Ovary (tissue), 9 donors: ENCODE results near the gene OR4E2. TPM values are rescaled to one million over a fixed set of nuclear protein-coding genes. Genes with fewer than 3 reads are reported as not detected.

Source experiments
- DNase-seq, 5 donors: peaks; one replicate each; pipeline ENCODE4 v3.0.0-alpha.2; 2019 to 2020
- H3K27ac ChIP-seq, 2 donors: fragments of 200-600 bp; one replicate each; pipeline versions ENCODE4 v1.5.1 to v1.8.0; 2019 to 2022
- H3K27me3 ChIP-seq: fragments of 200-600 bp; one replicate; pipeline ENCODE4 v1.8.0; 2022
- H3K36me3 ChIP-seq: fragments of 200-600 bp; sonication (generic); one replicate; pipeline ENCODE4 v1.5.1; 2019
- H3K4me1 ChIP-seq: one replicate; pipeline ENCODE4 v1.8.1; 2013; ENCODE audit warnings: mild to moderate bottlenecking, moderate library complexity; ENCODE audit not compliant: insufficient read depth
- H3K4me3 ChIP-seq: fragments of 200-600 bp; sonication (generic); one replicate; pipeline ENCODE4 v1.5.1; 2017
- H3K9me3 ChIP-seq, 2 donors: fragments of 200-600 bp in 1 of 2; sonication (generic) in 1 of 2; one replicate each; pipeline versions ENCODE4 v1.5.1 to v1.8.1; 2013 to 2019; ENCODE audit warnings: mild to moderate bottlenecking in 1 of 2, moderate library complexity in 1 of 2
- CTCF ChIP-seq, 3 donors: fragments of 450-650 bp in 2 of 3; fragments of 200-600 bp in 1 of 3; IDR thresholded peaks; one replicate each; pipeline versions ENCODE4 v1.5.1 to v1.8.0; 2016 to 2022; ENCODE audit warnings: antibody characterized with exemption in 3 of 3, mild to moderate bottlenecking in 1 of 3
- EP300 ChIP-seq: sonication (generic); formaldehyde crosslinking; IDR thresholded peaks from one replicate; pipeline ENCODE4 v1.6.1; 2017; ENCODE audit warnings: antibody characterized with exemption
- POLR2A ChIP-seq: fragments of 450-650 bp; IDR thresholded peaks from one replicate; pipeline ENCODE4 v1.6.1; 2017; ENCODE audit warnings: antibody characterized with exemption, mild to moderate bottlenecking, moderate library complexity
- WGBS, 3 donors: extraction: QIAGEN DNeasy Blood & Tissue Kit in 1 of 3; methylation state at CpG; one replicate each; pipeline versions ENCODE4 v1.1.5 to v1.1.7; 2013 to 2017; 5-methylcytosine and 5-hydroxymethylcytosine counted together
- intact Hi-C, 4 donors: fragments of 100-400 bp; cut with DNase I; formaldehyde crosslinking; loops; one replicate each; pipeline versions ENCODE4 v1.11.0 to v1.15.1; 2022 to 2023
- polyA plus RNA-seq, 2 donors: library from polyadenylated mRNA; stranded (reverse); fragments of 200-250 nt in 1 of 2; fragments of 350-450 nt in 1 of 2; fragmentation: Illumina TruSeq in 1 of 2; extraction: RNeasy Lipid Tissue Mini Kit (QIAGEN cat#74804) in 1 of 2; gene quantifications; one replicate each; pipeline ENCODE4 v1.2.3, GENCODE V29; 2013 to 2014
- total RNA-seq, 7 donors: library from RNA; depleted of rRNA in 2 of 7; stranded (reverse); fragments of >200 nt in 2 of 7; fragmentation: NEBNext Ultra II Directional in 3 of 7; extraction: Animal tissue kit (Norgen Biotek cat#: 25700) in 3 of 7; gene quantifications; one replicate each; pipeline versions ENCODE4 v1.1.0 to v1.2.4, GENCODE V29; 2016 to 2023
- donor health status: DM: no; HTN: no; CAD: no; lungs with moderate emphysema.
- donor health status: DM: no; HTN: no; CAD: no.
- donor health status: Bipolar disorder and iron deficiency.
- donor health status: DM: yes; HTN: yes; CAD: no.
- donor health status: DM: no; HTN: no; CAD: no.
- donor health status: DM: yes; HTN: yes; CAD: no.

Gene OR4E2
- total and polyA plus RNA-seq, 9 donors, result not detected

DNA sequence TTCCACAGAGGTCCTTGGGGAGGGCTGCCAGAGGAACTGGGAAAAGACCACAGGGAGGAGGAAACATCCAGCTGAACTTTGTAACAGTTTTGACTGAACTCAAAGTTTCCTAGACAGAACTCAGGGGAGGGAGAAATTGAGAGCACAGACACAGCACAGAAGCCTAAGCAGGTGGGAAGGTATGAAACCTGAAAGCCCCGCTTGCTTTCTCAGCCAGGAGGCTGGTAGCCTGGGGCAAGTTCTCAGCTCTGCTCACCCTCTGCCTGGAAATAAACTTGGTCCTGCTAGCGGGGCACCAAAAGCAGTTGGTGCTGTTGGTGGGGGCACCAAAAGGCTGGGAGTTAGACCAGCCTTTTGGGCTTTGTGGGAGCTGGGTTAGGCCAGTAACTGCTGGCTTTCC, 45.9 kb downstream of the OR4E2 start:
- Histone ChIP-seq H3K4me3 (no peak overlapping the region), H3K27me3 (no peaks in the 10 kb centered on the region), H3K27ac (no peak overlapping the region), H3K9me3 (no peaks in the 10 kb centered on the region), H3K4me1 (no peaks in the 10 kb centered on the region), H3K36me3 (no peaks in the 10 kb centered on the region)
- intact Hi-C loops, result no loop called here
- WGBS, 3 donors, result 79 to 85% (median 80%) methylated on average over 2 of the region's 2 CpGs
- no peak for TF ChIP-seq POLR2A
- TF ChIP-seq EP300, result no peak
- no peak for TF ChIP-seq CTCF (IDR thresholded peaks at IDR 0.05)
- no peak for DNase-seq

- 55 to 73% (median 60%) methylated on average over 2 of the region's 2 CpGs for WGBS, 3 donors
- TF ChIP-seq CTCF (IDR thresholded peaks at IDR 0.05) (no peak), POLR2A (no peak), EP300 (no peak)
- H3K4me1 ChIP-seq, result no peaks in the 10 kb centered on the region
- no peaks in the 10 kb centered on the region for H3K36me3 ChIP-seq
- no peak overlapping the region for H3K27ac ChIP-seq
- H3K4me3 ChIP-seq, result no peak overlapping the region
- no peaks in the 10 kb centered on the region for H3K27me3 ChIP-seq
- H3K9me3 ChIP-seq, result no peaks in the 10 kb centered on the region
- DNase-seq, result no peak
- intact Hi-C loops, result no loop called here
Observed at GRCh38 chr14:21702316-21702715, 48.7 kb downstream of the OR4E2 start.

- H3K4me1 ChIP-seq, result no peaks in the 10 kb centered on the region
- intact Hi-C loops, result no loop called here
- DNase-seq, result no peak
- no peaks in the 10 kb centered on the region for H3K9me3 ChIP-seq
- no peaks in the 10 kb centered on the region for H3K36me3 ChIP-seq
- WGBS, 3 donors, result 50 to 63% (median 58%) methylated on average over 2 of the region's 2 CpGs
- H3K27me3 ChIP-seq, result no peaks in the 10 kb centered on the region
- H3K27ac ChIP-seq, result no peak overlapping the region
- H3K4me3 ChIP-seq, result no peak overlapping the region
- TF ChIP-seq POLR2A (no peak), CTCF (IDR thresholded peaks at IDR 0.05) (no peak), EP300 (no peak)
Observed at GRCh38 chr14:21703357-21704326, 50.0 kb downstream of the OR4E2 start.

- no peak overlapping the region for H3K27ac ChIP-seq
- H3K27me3 ChIP-seq, result no peaks in the 10 kb centered on the region
- H3K9me3 ChIP-seq, result no peaks in the 10 kb centered on the region
- no peak overlapping the region for H3K4me3 ChIP-seq
- intact Hi-C loops, result no loop called here
- DNase-seq, result no peak
- H3K4me1 ChIP-seq, result no peaks in the 10 kb centered on the region
- H3K36me3 ChIP-seq, result no peaks in the 10 kb centered on the region
- TF ChIP-seq CTCF (IDR thresholded peaks at IDR 0.05) (no peak), EP300 (no peak), POLR2A (no peak)
Observed at GRCh38 chr14:21704338-21704737, 50.7 kb downstream of the OR4E2 start.
